Measurements from ENCODE around the gene OSBPL10. TPM values are rescaled to one million over a fixed set of nuclear protein-coding genes. Genes with fewer than 3 reads are reported as not detected.

Gene OSBPL10
- total RNA-seq, 1 donor from 2014 or later = 3.8 TPM

DNA sequence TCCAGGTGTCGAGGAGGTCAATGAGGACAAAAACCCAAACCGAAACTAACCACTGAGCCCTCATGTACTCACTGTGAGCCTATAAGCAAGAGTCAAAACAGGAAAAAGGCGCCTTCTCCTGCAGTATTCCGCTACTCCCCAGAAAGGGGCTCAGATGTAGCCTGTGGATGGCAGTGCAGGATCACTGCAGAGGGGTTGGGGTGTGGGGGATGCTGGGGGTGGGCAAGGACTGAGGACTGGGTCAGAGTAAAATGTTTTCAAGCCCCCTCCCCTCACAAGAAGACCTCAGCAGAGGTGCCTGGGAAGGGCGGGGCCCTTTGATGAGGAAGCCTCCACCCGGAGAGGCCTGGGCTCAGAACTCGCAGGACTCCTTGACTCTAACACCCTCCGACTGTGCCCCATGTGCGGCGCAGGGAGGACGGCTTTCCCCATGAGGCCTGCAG lies 170.1 kb downstream of the OSBPL10 start:
- Mint-ChIP-seq H3K27ac (ENCODE audit: unreplicated experiment) (no peak overlapping the region), H3K36me3 (ENCODE audit: unreplicated experiment) (no peaks in the 10 kb centered on the region), H3K27me3 (ENCODE audit: unreplicated experiment) (peaks cover 2% of the 10 kb centered on the region), H3K4me1 (ENCODE audit: low read depth, unreplicated experiment) (peaks cover 2% of the 10 kb centered on the region), H3K4me3 (ENCODE audit: unreplicated experiment) (no peak overlapping the region), H3K9me3 (ENCODE audit: unreplicated experiment) (peaks cover 1% of the 10 kb centered on the region)
- DNase-seq = no peak
- TF ChIP-seq, protein P1, sequence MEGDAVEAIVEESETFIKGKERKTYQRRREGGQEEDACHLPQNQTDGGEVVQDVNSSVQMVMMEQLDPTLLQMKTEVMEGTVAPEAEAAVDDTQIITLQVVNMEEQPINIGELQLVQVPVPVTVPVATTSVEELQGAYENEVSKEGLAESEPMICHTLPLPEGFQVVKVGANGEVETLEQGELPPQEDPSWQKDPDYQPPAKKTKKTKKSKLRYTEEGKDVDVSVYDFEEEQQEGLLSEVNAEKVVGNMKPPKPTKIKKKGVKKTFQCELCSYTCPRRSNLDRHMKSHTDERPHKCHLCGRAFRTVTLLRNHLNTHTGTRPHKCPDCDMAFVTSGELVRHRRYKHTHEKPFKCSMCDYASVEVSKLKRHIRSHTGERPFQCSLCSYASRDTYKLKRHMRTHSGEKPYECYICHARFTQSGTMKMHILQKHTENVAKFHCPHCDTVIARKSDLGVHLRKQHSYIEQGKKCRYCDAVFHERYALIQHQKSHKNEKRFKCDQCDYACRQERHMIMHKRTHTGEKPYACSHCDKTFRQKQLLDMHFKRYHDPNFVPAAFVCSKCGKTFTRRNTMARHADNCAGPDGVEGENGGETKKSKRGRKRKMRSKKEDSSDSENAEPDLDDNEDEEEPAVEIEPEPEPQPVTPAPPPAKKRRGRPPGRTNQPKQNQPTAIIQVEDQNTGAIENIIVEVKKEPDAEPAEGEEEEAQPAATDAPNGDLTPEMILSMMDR (IDR thresholded peaks at IDR 0.05; ENCODE audit: partially characterized antibody, unreplicated experiment) = no peak

DNA sequence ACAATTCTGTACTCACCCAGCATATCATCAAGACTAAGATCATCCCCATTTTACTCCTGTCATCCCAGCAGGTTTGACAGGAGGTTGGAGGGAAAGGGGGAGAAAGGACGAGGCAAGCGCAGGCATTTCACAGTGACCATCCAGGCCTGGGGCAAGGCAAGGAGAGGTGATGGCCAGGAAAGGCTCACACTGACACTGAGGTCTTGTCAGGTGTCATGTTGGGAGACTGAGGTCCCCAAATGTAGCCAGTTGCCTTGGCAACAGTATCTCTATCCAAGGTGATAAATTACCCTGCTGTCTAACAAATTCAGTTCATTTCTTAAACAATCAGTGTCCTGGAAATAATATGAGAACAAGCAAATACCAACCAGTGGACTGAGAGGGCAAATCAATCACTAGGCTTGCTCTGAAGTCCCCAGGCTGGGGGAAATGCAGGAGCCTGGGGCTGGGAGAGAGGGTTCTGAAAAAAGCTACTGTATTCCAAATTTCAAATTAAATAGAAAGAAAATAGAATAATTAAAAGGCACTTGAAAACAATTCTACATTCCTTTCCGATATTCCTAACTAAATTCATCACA lies 172.8 kb downstream of the OSBPL10 start:
- H3K9me3 Mint-ChIP-seq (ENCODE audit: unreplicated experiment) = peaks cover 1% of the 10 kb centered on the region
- no peak overlapping the region for H3K4me3 Mint-ChIP-seq (ENCODE audit: unreplicated experiment)

DNA sequence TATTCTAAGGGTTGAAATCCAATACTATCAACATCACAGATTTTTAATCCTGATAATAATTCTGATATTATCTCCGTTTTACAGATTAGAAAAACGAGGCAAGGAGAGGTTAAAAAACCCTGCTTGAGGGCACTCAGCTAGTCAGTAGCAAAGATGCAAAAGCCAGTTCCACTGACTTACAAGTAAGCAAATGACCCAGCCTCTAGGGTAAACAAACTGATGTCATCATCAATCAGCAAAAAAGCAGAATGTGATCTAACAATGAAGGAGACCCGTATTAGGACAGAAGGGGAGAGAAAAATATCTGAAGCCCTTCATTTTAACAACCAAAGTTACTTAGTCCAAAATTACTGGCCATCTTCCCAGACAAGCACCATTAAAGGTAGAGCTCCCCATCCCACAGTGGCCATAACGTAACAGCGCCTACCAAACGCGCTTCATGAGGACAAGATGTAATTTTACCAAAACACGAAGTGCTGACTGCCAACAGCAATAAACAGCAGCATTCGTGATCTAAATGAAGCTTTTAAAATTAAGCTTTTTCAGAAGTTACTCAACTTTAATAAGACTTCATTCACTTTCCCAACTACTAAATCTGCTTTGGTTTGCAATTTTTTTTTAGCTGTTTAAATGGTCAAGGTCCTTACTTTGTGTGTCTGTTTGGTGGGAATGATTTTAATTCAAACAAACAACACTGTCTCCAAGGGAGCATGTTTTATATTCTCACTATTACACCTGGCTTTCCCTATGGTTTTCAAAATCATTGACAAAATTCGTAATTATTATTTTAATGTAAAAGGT lies 176.6 kb downstream of the OSBPL10 start:
- peak overlapping the region; percentile 20 for H3K27ac Mint-ChIP-seq (ENCODE audit: unreplicated experiment)
- no peaks in the 10 kb centered on the region for H3K36me3 Mint-ChIP-seq (ENCODE audit: unreplicated experiment)
- DNase-seq = no peak

More for the DNA sequence above, 172.8 kb downstream of the OSBPL10 start:
- Mint-ChIP-seq H3K27ac (ENCODE audit: unreplicated experiment) (no peak overlapping the region), H3K4me1 (ENCODE audit: low read depth, unreplicated experiment) (peaks cover 2% of the 10 kb centered on the region), H3K36me3 (ENCODE audit: unreplicated experiment) (no peaks in the 10 kb centered on the region), H3K27me3 (ENCODE audit: unreplicated experiment) (no peaks in the 10 kb centered on the region)
- TF ChIP-seq, protein P1 (IDR thresholded peaks at IDR 0.05; ENCODE audit: partially characterized antibody, unreplicated experiment) = no peak
- no peak for DNase-seq

DNA sequence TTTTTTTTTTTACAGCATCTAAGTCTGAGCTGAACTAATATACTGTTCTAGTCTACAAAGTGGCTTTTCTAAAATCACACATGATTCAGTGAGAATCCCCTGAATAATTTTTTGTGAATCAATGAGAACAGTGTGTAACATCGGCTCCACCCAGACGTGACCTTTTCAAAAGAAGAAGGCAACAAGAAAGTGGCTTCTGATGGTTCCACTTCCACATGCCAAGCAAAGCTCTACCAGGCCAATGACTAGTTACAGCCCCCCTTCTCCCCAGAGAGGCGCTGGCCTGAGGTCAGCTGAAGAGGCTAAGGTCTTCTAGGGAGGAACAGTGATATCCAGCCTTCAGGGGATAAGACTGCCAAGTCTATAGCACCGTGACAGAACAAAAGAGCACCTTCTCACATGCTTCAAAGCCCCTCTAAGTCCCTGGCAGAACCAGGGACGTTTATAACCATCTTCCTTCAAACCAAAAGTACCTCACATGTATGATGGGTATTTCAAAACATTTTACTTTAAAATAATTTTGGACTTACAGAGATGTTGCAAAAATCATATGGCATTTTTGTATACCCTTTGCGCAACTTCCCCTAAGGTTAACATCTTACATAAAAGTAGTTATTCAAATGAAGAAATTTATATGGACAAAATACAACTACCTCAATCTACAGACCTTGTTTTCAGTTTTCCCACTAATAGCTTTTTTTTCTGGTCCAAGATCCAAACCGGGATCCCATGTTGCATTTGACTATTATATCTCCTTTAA lies 177.9 kb downstream of the OSBPL10 start:
- H3K4me3 Mint-ChIP-seq (ENCODE audit: unreplicated experiment) = no peak overlapping the region
- TF ChIP-seq, protein P1 (IDR thresholded peaks at IDR 0.05; ENCODE audit: partially characterized antibody, unreplicated experiment) = no peak
- no peaks in the 10 kb centered on the region for H3K9me3 Mint-ChIP-seq (ENCODE audit: unreplicated experiment)
- H3K27ac Mint-ChIP-seq (ENCODE audit: unreplicated experiment) = no peak overlapping the region
- DNase-seq = no peak
- H3K36me3 Mint-ChIP-seq (ENCODE audit: unreplicated experiment) = no peaks in the 10 kb centered on the region
- H3K4me1 Mint-ChIP-seq (ENCODE audit: low read depth, unreplicated experiment) = no peaks in the 10 kb centered on the region
- no peaks in the 10 kb centered on the region for H3K27me3 Mint-ChIP-seq (ENCODE audit: unreplicated experiment)

More for the DNA sequence above, 176.6 kb downstream of the OSBPL10 start:
- H3K4me1 Mint-ChIP-seq (ENCODE audit: low read depth, unreplicated experiment) = no peaks in the 10 kb centered on the region
- no peaks in the 10 kb centered on the region for H3K9me3 Mint-ChIP-seq (ENCODE audit: unreplicated experiment)
- no peak overlapping the region for H3K4me3 Mint-ChIP-seq (ENCODE audit: unreplicated experiment)
- TF ChIP-seq, protein P1 (IDR thresholded peaks at IDR 0.05; ENCODE audit: partially characterized antibody, unreplicated experiment) = no peak
- H3K27me3 Mint-ChIP-seq (ENCODE audit: unreplicated experiment) = no peaks in the 10 kb centered on the region

Data from glutamatergic neuron (in vitro differentiated cells).